Adrenal gland (tissue), 12 donors: ENCODE measurements around the gene POMGNT2. TPM values are rescaled to one million over a fixed set of nuclear protein-coding genes. Genes with fewer than 3 reads are reported as not detected.

Source experiments
- DNase-seq, 7 donors: peaks; one replicate each; pipeline ENCODE4 v3.0.0-alpha.2; 2019 to 2020
- H3K27ac ChIP-seq, 5 donors: fragments of 200-600 bp; sonication (generic) in 4 of 5; 1 replicate in 3 of 5; 2 replicates in 2 of 5; pipeline versions ENCODE4 v1.5.1 to v1.8.0; 2016 to 2020; ENCODE audit warnings: mild to moderate bottlenecking in 1 of 5
- H3K27me3 ChIP-seq: fragments of 200-600 bp; 2 replicates; pipeline ENCODE4 v1.8.0; 2021
- H3K36me3 ChIP-seq, 2 donors: fragments of 200-600 bp; replicated peaks in 1 of 2; 1 replicate in 1 of 2; 2 replicates in 1 of 2; pipeline versions ENCODE4 v1.5.1 to v1.8.0; 2018 to 2022
- H3K4me1 ChIP-seq, 2 donors: fragments of 200-600 bp; replicated peaks in 1 of 2; 1 replicate in 1 of 2; 2 replicates in 1 of 2; pipeline versions ENCODE4 v1.5.1 to v1.8.0; 2018 to 2021
- H3K4me3 ChIP-seq, 4 donors: fragments of 200-600 bp; sonication (generic) in 3 of 4; one replicate each; pipeline ENCODE4 v1.5.1; 2016 to 2018
- H3K9me3 ChIP-seq, 3 donors: fragments of 200-600 bp; sonication (generic) in 1 of 3; replicated peaks in 1 of 3; 1 replicate in 2 of 3; 2 replicates in 1 of 3; pipeline versions ENCODE4 v1.5.1 to v1.8.0; 2016 to 2021
- POLR2A ChIP-seq, 2 donors: fragments of 450-650 bp; IDR thresholded peaks; one replicate each; pipeline ENCODE4 v1.6.1; 2017; ENCODE audit warnings: antibody characterized with exemption in 2 of 2, mild to moderate bottlenecking in 2 of 2, moderate library complexity in 1 of 2
- WGBS, 4 donors: extraction: QIAGEN DNeasy Blood & Tissue Kit in 2 of 4; methylation state at CpG; one replicate each; pipeline versions ENCODE4 v1.1.5 to v1.1.7; 2013 to 2017; 5-methylcytosine and 5-hydroxymethylcytosine counted together
- intact Hi-C, 2 donors: fragments of 100-400 bp; cut with DNase I; formaldehyde crosslinking; loops; one replicate each; pipeline versions ENCODE4 v1.14.1 to v1.15.0; 2022 to 2023
- polyA plus RNA-seq, 3 donors: library from polyadenylated mRNA; stranded (reverse); fragments of 200-250 nt in 2 of 3; fragments of 350-450 nt in 1 of 3; fragmentation: Illumina TruSeq in 1 of 3; extraction: RNeasy Lipid Tissue Mini Kit (QIAGEN cat#74804) in 1 of 3; gene quantifications; one replicate each; pipeline ENCODE4 v1.2.3, GENCODE V29; 2013 to 2014
- total RNA-seq, 9 donors: library from RNA; depleted of rRNA in 4 of 9; stranded (reverse); fragments of >200 nt in 4 of 9; fragments of 120-200 nt in 1 of 9; fragmentation: NEBNext Ultra II Directional in 1 of 9; extraction: Animal tissue kit (Norgen Biotek cat#: 25700) in 1 of 9; gene quantifications; one replicate each; pipeline versions ENCODE4 v1.1.0 to v1.2.4, GENCODE V29; 2013 to 2023
- TF ChIP-seq, protein P1 (sequence below), 6 experiments: fragments of 450-650 bp in 4 of 6; fragments of 200-600 bp in 2 of 6; sonication (generic) in 1 of 6; IDR thresholded peaks; 1 replicate in 5 of 6; 2 replicates in 1 of 6; pipeline versions ENCODE4 v1.5.1 to v1.8.0; 2016 to 2021; ENCODE audit warnings: antibody characterized with exemption in 6 of 6, mild to moderate bottlenecking in 2 of 6, moderate library complexity in 1 of 6
- donor health status: healthy with polysubstance abuse.
- donor health status: Bipolar disorder and iron deficiency.
- donor health status: DM: yes; HTN: yes; CAD: no.
- donor health status: DM: no; HTN: no; CAD: no.
- donor health status: DM: no; HTN: no; CAD: no.
- donor health status: DM: yes; HTN: yes; CAD: no.

The POMGNT2 gene
- total and polyA plus RNA-seq, 12 donors: 6.5 to 44.9 (median 18.6) TPM

- WGBS, 4 donors: 47 to 49% (median 48%) methylated on average over 3 of the region's 3 CpGs
- no peak for DNase-seq
- Histone ChIP-seq H3K36me3 (no peaks in the 10 kb centered on the region), H3K4me3 (no peak overlapping the region), H3K9me3 (no peaks in the 10 kb centered on the region), H3K27ac (no peak overlapping the region), H3K4me1 (no peaks in the 10 kb centered on the region), H3K27me3 (no peaks in the 10 kb centered on the region)
- TF ChIP-seq POLR2A (IDR thresholded peaks at IDR 0.05): no peak
- TF ChIP-seq, protein P1, sequence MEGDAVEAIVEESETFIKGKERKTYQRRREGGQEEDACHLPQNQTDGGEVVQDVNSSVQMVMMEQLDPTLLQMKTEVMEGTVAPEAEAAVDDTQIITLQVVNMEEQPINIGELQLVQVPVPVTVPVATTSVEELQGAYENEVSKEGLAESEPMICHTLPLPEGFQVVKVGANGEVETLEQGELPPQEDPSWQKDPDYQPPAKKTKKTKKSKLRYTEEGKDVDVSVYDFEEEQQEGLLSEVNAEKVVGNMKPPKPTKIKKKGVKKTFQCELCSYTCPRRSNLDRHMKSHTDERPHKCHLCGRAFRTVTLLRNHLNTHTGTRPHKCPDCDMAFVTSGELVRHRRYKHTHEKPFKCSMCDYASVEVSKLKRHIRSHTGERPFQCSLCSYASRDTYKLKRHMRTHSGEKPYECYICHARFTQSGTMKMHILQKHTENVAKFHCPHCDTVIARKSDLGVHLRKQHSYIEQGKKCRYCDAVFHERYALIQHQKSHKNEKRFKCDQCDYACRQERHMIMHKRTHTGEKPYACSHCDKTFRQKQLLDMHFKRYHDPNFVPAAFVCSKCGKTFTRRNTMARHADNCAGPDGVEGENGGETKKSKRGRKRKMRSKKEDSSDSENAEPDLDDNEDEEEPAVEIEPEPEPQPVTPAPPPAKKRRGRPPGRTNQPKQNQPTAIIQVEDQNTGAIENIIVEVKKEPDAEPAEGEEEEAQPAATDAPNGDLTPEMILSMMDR (IDR thresholded peaks at IDR 0.05): no peak
- intact Hi-C loops: no loop called here
These were observed 36.6 kb upstream of the POMGNT2 start for GRCh38 chr3:43142472-43142871.

DNA sequence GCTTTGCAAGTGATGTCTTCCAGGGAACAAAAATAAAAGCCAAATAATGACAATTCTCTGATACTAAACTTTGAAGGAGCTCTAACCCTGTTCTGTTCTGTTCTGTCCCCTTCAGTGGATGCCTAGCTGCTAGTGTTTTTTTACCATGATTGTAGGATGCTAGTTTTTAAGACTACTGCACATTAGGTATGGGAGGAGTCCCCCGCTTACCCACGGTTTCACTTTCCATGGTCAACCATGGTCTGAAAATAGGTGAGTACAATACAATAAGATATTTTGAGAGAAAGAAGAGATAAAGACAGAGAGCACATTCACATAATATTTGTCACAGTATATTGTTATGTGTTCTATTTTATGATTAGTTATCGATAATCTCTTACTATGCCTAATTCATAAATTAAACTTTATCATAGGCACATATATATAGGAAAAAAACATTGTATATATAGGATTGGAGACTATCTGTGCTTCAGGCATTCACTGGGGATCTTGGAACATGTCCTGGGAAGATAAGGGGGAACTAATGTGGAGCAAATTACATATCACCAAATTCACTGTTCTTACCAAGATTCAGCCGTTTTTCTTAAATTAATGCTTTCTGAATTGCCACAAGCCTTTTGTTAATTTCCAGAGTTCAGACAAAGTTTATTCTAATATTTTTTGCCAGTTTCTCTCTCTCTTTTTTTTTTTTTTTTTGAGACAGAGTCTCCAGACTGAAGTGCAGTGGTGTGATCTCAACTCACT lies 32.8 kb upstream of the POMGNT2 start:
- Histone ChIP-seq H3K4me3 (no peak overlapping the region), H3K27ac (no peak overlapping the region), H3K4me1 (peaks cover 0 to 2% of the 10 kb centered on the region in 2 donors), H3K36me3 (no peaks in the 10 kb centered on the region), H3K9me3 (no peaks in the 10 kb centered on the region), H3K27me3 (no peaks in the 10 kb centered on the region)
- intact Hi-C loops: no loop called here
- TF ChIP-seq, protein P1 (IDR thresholded peaks at IDR 0.05): no peak
- no peak for TF ChIP-seq POLR2A (IDR thresholded peaks at IDR 0.05)
- DNase-seq: no peak
- 67 to 81% (median 78%) methylated on average over 4 of the region's 4 CpGs for WGBS, 4 donors

DNA sequence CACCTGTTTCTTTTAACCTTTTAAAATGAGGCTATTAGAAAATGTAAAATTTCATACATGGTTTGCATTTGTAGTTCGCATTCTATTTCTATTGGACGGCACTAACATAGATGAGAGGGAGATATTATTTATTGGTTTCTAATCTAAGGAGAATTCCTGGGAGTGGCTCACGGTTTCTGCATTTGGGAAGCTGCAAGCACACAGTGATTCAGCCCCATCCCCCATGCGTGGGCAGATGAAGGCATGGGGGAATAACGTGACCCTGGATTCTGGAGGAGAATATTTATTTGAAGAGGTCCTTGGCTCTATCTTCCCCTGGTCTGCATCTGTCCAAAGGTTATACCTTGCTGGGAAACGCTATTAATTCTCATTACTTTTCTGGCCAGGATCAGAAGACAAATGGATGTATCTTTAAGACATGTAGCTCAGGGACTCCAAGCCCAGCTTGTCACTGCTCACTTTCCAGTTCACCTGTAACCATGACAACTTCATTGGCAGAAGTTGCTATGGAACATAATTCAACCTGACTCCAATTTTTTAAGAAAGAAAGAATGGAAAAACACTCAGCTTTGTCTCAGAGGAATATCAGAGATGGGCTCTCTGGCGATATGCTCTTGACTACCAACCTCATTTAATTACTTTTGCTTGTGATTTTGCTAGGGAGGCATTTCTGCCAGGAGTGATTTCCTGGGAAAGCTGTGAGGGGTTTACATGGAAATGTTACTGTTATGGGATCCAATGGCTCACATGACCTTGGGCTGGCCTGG lies 27.2 kb upstream of the POMGNT2 start:
- Histone ChIP-seq H3K9me3 (no peaks in the 10 kb centered on the region), H3K27ac (peak overlapping the region in 1 of 5 donors; percentile 62), H3K4me1 (peaks cover 0 to 13% of the 10 kb centered on the region in 2 donors), H3K36me3 (no peaks in the 10 kb centered on the region), H3K27me3 (no peaks in the 10 kb centered on the region), H3K4me3 (no peak overlapping the region)
- WGBS, 4 donors: 39 to 44% (median 40%) methylated on average over 7 of the region's 7 CpGs
- intact Hi-C loops: no loop called here
- no peak for TF ChIP-seq POLR2A (IDR thresholded peaks at IDR 0.05)
- TF ChIP-seq, protein P1 (IDR thresholded peaks at IDR 0.05): no peak
- DNase-seq: peak in 5 of 7 donors; percentile 28 to 51 (median 32)

DNA sequence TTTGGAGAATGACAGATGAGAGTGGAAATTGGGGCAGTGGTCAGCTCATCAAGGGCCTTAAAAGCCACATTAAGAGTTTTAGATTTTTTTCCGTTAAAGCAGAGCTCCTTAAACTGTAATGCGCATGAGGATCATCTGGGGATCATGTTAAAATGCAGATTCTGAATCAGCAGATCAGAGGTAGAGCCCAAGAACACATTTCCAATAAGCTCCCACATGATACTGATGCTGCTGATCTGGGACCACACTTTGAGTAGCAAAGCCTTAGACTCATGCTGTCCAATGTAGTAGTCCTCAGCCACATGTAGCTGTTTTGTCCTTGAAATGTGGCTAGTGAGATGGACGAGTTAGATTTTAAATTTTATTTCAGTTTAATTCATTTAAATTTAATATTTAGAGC lies 26.3 kb upstream of the POMGNT2 start:
- no peak overlapping the region for H3K27ac ChIP-seq
- intact Hi-C loops: no loop called here
- WGBS, 4 donors: 75 to 80% (median 79%) methylated on average over 3 of the region's 3 CpGs
- H3K4me3 ChIP-seq: no peak overlapping the region
- no peaks in the 10 kb centered on the region for H3K36me3 ChIP-seq
- H3K9me3 ChIP-seq: no peaks in the 10 kb centered on the region
- no peak for TF ChIP-seq POLR2A (IDR thresholded peaks at IDR 0.05)
- TF ChIP-seq, protein P1 (IDR thresholded peaks at IDR 0.05): no peak
- peaks cover 0 to 13% of the 10 kb centered on the region in 2 donors for H3K4me1 ChIP-seq
- no peaks in the 10 kb centered on the region for H3K27me3 ChIP-seq
- DNase-seq: no peak
